ENCODE measurements around the gene KRTAP5-5.

DNA sequence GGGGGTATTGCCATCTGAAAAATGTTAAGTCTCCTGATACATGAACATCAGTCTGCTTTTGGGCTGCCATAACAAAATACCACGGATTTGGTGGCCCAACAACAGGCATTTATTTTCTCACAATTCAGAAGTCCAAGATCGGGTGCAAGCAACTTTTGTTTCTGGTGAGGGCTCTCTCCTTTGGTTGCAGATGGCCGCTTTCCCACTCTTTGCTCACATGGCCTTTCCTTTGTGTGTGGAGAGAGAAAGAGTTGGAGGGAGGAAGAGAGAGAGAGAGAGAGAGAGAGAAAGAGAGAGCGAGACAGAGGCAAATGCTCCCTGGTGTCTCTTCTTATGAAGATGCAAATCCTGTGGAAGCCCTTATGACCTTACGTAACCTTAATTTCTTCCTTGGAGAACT lies 28.9 kb upstream of the KRTAP5-5 start:
- TF ChIP-seq, protein P1, sequence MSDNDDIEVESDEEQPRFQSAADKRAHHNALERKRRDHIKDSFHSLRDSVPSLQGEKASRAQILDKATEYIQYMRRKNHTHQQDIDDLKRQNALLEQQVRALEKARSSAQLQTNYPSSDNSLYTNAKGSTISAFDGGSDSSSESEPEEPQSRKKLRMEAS (IDR thresholded peaks at IDR 0.05): no peak
- TF ChIP-seq EGR1 (IDR thresholded peaks at IDR 0.05; ENCODE audit: low read depth in 2 of 2) (no peak), TAF1 (conservative IDR thresholded peaks at IDR 0.05) (no peak), RAD21 (IDR thresholded peaks at IDR 0.05) (no peak), FOXA2 (IDR thresholded peaks at IDR 0.05) (no peak), HNF4G (IDR thresholded peaks at IDR 0.05) (no peak)
- TF ChIP-seq, protein P2, sequence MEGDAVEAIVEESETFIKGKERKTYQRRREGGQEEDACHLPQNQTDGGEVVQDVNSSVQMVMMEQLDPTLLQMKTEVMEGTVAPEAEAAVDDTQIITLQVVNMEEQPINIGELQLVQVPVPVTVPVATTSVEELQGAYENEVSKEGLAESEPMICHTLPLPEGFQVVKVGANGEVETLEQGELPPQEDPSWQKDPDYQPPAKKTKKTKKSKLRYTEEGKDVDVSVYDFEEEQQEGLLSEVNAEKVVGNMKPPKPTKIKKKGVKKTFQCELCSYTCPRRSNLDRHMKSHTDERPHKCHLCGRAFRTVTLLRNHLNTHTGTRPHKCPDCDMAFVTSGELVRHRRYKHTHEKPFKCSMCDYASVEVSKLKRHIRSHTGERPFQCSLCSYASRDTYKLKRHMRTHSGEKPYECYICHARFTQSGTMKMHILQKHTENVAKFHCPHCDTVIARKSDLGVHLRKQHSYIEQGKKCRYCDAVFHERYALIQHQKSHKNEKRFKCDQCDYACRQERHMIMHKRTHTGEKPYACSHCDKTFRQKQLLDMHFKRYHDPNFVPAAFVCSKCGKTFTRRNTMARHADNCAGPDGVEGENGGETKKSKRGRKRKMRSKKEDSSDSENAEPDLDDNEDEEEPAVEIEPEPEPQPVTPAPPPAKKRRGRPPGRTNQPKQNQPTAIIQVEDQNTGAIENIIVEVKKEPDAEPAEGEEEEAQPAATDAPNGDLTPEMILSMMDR (IDR thresholded peaks at IDR 0.05; ENCODE audit: low read depth, low read length, missing input control): no peak
- TF ChIP-seq, protein P3, sequence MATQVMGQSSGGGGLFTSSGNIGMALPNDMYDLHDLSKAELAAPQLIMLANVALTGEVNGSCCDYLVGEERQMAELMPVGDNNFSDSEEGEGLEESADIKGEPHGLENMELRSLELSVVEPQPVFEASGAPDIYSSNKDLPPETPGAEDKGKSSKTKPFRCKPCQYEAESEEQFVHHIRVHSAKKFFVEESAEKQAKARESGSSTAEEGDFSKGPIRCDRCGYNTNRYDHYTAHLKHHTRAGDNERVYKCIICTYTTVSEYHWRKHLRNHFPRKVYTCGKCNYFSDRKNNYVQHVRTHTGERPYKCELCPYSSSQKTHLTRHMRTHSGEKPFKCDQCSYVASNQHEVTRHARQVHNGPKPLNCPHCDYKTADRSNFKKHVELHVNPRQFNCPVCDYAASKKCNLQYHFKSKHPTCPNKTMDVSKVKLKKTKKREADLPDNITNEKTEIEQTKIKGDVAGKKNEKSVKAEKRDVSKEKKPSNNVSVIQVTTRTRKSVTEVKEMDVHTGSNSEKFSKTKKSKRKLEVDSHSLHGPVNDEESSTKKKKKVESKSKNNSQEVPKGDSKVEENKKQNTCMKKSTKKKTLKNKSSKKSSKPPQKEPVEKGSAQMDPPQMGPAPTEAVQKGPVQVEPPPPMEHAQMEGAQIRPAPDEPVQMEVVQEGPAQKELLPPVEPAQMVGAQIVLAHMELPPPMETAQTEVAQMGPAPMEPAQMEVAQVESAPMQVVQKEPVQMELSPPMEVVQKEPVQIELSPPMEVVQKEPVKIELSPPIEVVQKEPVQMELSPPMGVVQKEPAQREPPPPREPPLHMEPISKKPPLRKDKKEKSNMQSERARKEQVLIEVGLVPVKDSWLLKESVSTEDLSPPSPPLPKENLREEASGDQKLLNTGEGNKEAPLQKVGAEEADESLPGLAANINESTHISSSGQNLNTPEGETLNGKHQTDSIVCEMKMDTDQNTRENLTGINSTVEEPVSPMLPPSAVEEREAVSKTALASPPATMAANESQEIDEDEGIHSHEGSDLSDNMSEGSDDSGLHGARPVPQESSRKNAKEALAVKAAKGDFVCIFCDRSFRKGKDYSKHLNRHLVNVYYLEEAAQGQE (IDR thresholded peaks at IDR 0.05): no peak
